HG03558 (cell line): ENCODE results near the gene ACACB.

Experiments used
- ATAC-seq: cut with Tn5 transposase; IDR thresholded peaks from one replicate; pipeline ENCODE4 v1.9.1; 2021; ENCODE audit warnings: moderate number of reproducible peaks; ENCODE audit not compliant: unreplicated experiment; ENCODE audit errors: extremely low read depth

ACACB gene

GRCh38 chr12:109115758-109116610 lies at the start of gene ACACB:
Gene ACACB (plus strand): TSS chr12:109116587. CDS start chr12:109139406, 22,819 bp downstream.
- ATAC-seq = no peak

DNA sequence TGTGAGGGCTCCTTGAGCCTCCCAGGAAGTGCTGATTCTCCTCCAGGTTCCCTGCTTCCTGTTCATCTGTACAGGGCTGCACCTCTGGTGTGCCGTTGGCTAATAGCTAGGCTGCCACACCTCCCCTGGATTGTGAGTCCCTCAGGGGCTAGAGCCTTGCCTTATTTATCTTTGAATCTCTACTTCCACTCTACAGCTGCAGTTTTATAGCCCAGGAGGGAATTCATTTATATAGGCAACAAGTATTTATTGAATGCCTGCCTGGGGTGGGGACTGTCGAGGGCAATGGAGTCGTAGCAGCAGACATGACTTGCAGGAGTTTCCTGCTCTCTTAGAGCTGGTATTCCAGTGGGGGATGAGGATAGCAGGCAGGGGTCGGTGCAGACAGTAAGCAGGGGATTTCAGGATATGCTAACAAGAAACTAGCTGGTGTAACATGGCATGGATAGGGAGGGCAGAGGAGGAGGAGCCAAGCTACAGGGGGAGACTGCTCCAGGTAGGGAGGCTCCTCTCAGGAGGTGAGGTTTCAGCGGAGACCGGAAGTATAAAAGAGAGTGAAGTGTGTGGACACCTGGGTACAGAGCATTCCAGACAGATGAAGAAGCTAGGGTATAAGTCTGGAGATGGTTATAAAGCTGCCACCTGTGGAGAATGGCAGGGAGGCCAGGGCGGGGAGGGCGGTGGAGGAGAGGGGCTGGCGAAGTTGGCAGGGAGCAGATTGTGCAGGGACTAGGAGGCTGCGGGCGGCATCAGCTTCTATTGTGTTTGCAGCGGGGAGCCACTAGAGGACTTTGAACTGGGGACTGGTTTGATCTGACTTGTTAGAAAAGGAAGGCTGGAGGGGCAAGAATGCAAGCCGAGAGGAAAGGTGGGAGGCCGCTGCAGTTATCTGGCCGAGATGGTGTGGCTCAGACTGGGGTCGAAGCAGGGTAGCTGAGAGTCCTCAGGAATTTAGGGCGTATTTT lies 46.8 kb upstream of the ACACB start:
- ATAC-seq = no peak

- ATAC-seq = no peak
Observed at GRCh38 chr12:109074866-109075265, 41.5 kb upstream of the ACACB start.

- no peak for ATAC-seq
Observed at GRCh38 chr12:109082751-109083150, 33.6 kb upstream of the ACACB start.

DNA sequence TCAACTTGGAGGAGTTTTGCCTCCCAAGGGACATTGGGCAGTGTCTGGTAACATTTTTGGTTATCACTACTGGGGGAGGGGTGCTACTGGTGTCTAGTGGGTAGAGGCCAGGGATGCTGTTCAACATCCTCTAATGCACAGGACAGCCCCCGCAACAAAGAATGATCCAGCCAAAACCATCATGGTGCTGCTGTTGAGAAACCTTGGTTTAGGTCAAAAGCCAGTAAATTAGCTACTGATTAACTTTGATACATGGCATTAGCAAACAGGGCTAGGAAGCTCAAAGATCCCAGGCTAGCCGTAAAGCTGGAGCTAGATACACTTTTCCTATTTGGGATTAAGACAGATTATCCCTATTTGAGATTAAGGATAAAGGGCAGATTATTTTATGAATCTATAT lies 32.0 kb upstream of the ACACB start:
- ATAC-seq = no peak

- no peak for ATAC-seq
Observed at GRCh38 chr12:109085590-109085989, 30.8 kb upstream of the ACACB start.

- ATAC-seq = no peak
Observed at GRCh38 chr12:109087250-109087649, 29.1 kb upstream of the ACACB start.

GRCh38 chr12:109088818-109089217 lies 27.6 kb upstream of the ACACB start:
- ATAC-seq = no peak

- no peak for ATAC-seq
Observed at GRCh38 chr12:109089683-109090082, 26.7 kb upstream of the ACACB start.

DNA sequence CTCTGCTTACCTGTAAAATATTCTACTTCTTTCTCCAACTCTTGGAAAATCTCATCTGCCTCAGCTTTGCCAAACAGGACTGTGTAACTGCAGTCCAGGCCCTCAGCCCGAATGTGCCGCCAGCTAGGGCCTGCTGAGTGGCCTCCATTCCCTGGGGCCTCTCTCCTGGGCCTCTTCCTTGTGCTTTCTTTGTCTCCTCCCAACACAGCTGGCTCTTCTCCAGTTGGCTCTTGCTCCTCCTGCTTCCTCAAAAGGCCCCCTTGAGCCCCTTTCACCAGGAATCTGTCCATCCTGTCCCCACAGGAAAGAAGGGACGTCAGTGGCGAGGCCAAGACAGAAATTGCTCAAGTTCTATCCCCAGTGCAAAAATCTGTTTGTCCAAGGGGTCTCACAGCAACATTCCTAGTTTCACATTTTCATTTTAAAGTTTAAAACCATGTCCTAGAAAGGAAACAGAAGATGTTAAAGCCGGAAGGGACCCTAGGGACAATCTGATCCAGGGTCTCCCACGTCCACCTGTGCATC lies 23.8 kb upstream of the ACACB start:
- ATAC-seq = no peak

DNA sequence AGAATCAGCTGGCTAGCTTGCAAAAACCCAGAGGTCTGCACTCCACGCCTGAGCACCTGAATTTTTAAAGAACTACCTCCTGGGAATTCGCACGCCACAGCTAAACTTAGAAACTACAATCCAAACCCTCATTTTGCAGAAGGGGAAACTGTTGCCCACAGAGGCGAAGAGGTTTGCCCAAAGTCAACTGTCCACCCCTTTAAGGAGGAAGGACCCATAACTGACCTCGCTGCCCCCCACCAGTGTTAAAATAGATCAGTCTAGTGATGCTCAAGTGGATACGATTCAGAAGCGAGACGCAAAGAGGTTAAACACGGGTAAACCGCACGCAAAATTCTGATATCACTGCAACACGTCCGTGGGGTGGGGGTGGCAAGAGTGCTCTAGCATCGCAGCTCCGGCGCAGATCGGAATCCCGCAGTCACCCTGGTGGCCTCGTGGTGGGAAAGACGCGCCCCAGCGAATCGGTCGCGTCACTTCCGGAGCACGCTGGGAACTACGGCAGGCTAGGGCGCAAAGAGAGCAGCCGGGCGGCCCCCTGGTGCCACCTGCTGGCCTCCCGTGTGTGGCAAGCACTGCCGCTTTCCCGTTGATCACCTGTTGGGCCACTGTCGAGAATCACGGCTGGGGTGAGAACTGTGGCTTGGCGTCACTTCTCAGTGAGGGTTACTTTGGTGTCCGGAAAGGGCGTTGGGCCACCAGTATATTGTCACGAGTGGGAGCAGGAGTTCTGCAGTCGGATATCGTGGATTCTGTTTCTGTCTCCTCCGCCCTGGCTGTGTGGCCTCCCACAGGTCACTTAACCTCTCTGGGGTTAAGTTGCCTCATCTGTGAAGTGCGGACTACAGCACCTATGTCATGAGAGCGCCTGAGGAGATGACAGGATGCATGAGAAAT lies 23.1 kb upstream of the ACACB start, which contains the start of gene ALKBH2:
ALKBH2 (minus strand) TSS at position 451 of the 897 bp plus-strand sequence. CDS start 686 bp downstream, outside the sequence.
- peak; percentile 51 for ATAC-seq

DNA sequence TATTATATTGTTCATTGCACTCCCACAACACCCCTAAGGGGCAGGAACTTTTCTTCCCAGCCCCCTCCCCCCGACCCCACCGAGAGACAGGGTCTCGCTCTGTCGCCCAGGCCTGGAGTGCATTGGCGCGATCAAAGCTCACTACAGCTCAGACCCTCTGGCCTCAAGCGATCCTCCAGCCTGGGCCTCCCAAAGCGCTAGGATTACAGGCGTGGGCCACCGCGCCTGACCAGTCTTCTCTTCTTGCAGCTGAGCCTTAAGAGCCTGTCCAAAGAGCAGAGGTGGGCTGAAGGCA lies 19.3 kb upstream of the ACACB start:
- no peak for ATAC-seq

DNA sequence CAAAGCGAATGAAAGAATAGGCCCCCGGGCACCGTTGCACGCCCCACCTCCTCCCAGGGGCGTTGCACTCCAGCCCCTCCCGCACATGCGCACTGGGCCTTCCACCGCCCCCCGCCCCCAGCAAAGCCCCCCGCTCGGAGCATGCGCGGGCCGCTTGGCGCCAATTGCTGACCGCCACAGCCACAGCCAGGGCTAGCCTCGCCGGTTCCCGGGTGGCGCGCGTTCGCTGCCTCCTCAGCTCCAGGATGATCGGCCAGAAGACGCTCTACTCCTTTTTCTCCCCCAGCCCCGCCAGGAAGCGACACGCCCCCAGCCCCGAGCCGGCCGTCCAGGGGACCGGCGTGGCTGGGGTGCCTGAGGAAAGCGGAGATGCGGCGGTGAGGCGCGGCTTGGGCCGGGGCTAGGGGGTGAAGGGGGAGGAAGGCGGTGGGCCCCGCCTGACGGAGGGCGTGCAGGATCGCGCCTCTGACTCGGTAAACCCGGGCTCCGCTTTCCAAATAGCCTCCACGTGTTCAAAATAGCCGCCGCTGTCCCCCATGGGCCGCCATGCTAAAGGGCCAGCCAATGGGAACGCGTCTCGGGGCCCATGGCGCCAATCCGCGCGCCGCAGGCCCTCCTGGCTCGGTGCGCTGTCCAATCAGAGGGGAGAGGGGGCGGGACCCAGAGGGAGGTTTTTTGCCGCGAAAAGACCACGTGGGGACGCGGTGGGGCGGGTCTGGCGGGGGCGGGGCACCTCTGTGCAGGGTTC lies 18.8 kb upstream of the ACACB start, which contains the start of gene UNG:
UNG (plus strand) TSS at position 163 of the 748 bp plus-strand sequence; CDS start at position 246, 83 bp downstream.
- ATAC-seq = peak; percentile 85

- no peak for ATAC-seq
Observed at GRCh38 chr12:109098183-109098604, 18.2 kb upstream of the ACACB start.

DNA sequence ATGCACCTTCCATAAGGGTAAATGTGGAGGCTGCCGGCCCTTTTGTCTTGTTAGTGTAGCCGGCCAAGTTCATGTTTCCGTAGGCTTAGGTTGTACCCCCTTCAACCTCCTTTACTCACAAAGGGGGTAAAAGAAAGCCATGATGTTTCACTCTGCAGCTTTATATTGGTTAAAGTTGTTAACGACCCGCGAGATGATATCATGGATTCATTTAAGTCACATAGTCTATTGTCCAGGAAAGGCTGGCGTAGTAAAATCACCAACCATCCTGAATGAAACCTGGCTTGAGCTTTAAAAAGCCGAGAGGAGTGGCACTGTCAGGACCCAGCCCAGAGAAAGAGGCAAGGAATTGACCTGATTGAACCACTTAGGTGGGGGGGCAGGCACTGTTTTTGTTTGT lies 17.7 kb upstream of the ACACB start:
- ATAC-seq = no peak

GRCh38 chr12:109099431-109100020 lies 16.9 kb upstream of the ACACB start:
- ATAC-seq = no peak

DNA sequence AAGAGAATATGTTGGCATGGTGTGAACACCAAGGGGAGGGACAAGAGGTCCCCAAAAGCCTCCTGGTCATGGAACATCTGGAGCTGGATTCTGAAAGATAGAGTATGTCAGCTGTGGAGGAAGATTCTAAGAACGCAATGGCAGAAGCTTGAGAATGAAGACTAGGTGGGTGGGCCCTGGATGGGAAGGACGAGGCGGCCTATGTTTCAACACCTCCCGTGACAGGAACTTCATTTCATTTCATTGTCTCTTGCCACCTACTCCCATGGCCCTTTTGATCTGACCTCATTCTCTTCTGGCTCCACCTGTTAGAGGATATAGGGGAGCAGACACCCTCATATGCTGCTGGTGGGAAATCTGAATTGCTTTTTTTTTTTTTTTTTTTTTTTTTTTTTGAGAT lies 15.6 kb upstream of the ACACB start:
- no peak for ATAC-seq

DNA sequence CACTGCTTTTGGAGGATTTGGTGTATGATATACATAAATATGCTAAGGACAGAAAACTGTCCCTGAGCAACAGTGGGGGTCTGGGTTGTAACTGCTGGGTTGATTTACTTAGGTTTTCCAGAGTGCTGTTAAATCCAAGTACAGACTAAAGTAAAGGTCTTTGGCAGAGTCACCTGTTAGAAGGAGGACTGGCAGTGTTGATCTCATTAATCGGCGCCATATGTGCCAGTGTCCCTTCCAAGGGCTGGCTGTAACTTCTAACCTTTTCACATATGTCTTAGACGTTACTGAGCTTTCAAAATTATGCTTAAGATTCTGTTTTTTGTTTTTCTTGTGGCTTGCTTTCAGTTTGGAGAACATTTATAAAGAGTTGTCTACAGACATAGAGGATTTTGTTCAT lies 13.9 kb upstream of the ACACB start:
- no peak for ATAC-seq

GRCh38 chr12:109105176-109105575 lies 11.2 kb upstream of the ACACB start:
- no peak for ATAC-seq
